HG03521 (cell line): ENCODE measurements around the gene ISYNA1.
"Not testable (repeated sequence)": the region's sequence is repeated elsewhere in the genome, so short reads cannot be mapped to it uniquely, and the experiment has no call there.

Experiments
- ATAC-seq: cut with Tn5 transposase; IDR thresholded peaks from one replicate; pipeline ENCODE4 v1.9.1; 2021; ENCODE audit warnings: mild to moderate bottlenecking, moderate library complexity; ENCODE audit not compliant: unreplicated experiment

Gene ISYNA1

GRCh38 chr19:18421371-18421959 lies 16.5 kb downstream of the ISYNA1 start:
- ATAC-seq: no peak

- no peak for ATAC-seq
Measured at GRCh38 chr19:18420930-18421329, 17.0 kb downstream of the ISYNA1 start.

- peak; percentile 14 for ATAC-seq
Measured at GRCh38 chr19:18419699-18420460, 18.1 kb downstream of the ISYNA1 start.

- peak; percentile 45 for ATAC-seq
Measured at GRCh38 chr19:18419195-18419698, 18.7 kb downstream of the ISYNA1 start, which contains the start of gene SSBP4. TSS of gene SSBP4 (plus strand) at chr19:18419398. CDS start at chr19:18419649, 251 bp downstream.

GRCh38 chr19:18418483-18419194 lies 19.3 kb downstream of the ISYNA1 start:
- ATAC-seq: no peak

- ATAC-seq: no peak
Measured at GRCh38 chr19:18418029-18418482, 19.9 kb downstream of the ISYNA1 start.

- ATAC-seq: no peak
Measured at GRCh38 chr19:18417250-18418028, 20.5 kb downstream of the ISYNA1 start.

- no peak for ATAC-seq
Measured at GRCh38 chr19:18416778-18417249, 21.1 kb downstream of the ISYNA1 start.

- no peak for ATAC-seq
Measured at GRCh38 chr19:18415178-18415867, 22.6 kb downstream of the ISYNA1 start.

- ATAC-seq: no peak
Measured at GRCh38 chr19:18414504-18415177, 23.3 kb downstream of the ISYNA1 start.

GRCh38 chr19:18412610-18413239 lies 25.2 kb downstream of the ISYNA1 start:
- no peak for ATAC-seq

GRCh38 chr19:18408053-18408476 lies 29.9 kb downstream of the ISYNA1 start:
- ATAC-seq: peak; percentile 53

- ATAC-seq: no peak
Measured at GRCh38 chr19:18406749-18407148, 31.2 kb downstream of the ISYNA1 start.

GRCh38 chr19:18405754-18406153 lies 32.2 kb downstream of the ISYNA1 start:
- not testable (repeated sequence) for ATAC-seq

- not testable (repeated sequence) for ATAC-seq
Measured at GRCh38 chr19:18402455-18403248, 35.3 kb downstream of the ISYNA1 start.

GRCh38 chr19:18401580-18402112 lies 36.3 kb downstream of the ISYNA1 start:
- no peak for ATAC-seq

GRCh38 chr19:18399008-18399407 lies 38.9 kb downstream of the ISYNA1 start:
- ATAC-seq: no peak
